GM18867 (cell line): ENCODE results near the gene TMEM156.
"Not testable (repeated sequence)": the region's sequence is repeated elsewhere in the genome, so short reads cannot be mapped to it uniquely, and the experiment has no call there.

Source experiments
- ATAC-seq: cut with Tn5 transposase; IDR thresholded peaks from one replicate; pipeline ENCODE4 v1.9.1; 2021; ENCODE audit warnings: mild to moderate bottlenecking, moderate library complexity; ENCODE audit not compliant: unreplicated experiment

Gene TMEM156

DNA sequence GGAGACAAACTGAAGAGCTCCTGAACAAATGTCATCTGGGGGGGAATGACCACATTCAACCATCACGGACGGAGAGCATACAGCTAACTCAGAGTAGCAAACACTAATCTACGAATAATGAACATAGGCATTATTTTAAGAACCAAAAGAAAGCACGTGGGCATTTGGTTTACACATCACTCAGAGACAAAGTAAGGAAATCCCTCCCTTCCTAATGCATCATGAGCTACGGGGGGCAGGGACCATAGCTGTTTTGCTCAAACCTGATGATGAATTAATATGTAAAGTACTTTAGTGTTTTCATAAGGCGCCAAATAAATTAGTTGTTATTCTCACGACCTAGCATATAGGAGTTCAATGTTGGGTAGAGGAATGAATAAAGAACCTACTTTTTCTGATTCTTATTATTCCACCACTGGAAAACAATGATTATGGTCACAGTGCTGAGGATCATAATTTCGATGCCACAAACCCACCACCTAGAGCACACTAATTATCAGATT is 11.7 kb upstream of the TMEM156 start:
- ATAC-seq = no peak

DNA sequence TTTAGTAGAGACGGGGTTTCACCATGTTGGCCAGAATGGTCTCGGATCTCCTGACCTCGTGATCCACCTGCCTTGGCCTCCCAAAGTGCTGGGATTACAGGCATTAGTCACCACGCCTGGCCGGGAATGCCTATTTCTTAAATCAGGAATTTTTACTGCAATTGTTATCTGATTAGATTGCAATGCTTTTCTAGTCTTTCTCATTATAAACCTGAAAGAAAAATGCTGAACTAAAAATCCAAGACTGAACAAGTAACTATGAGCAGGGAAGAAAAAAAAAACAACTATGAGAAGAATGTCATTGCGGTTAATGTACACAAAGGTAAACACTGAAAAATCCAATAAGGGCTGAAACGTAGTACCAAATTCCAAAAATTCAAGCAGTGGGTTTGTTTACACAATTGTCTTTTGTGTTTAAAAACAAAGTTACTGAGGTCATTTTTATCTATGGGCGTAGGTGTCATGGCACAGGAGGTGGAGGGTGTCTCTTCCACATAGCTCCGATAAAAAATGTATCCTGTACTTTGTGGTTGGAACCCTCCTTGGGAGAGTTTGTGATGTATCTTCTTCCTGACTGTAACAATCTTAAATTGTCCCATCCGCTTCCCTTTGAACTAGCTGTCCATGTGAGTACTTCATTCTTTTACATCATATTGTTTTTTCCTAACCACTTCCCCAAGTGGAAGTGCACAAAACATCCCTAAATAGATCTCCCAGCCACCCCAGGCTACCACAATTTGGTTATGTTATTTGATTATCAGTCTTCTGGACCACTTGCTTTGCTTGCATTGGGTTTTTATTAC is 11.1 kb upstream of the TMEM156 start:
- ATAC-seq = no peak

DNA sequence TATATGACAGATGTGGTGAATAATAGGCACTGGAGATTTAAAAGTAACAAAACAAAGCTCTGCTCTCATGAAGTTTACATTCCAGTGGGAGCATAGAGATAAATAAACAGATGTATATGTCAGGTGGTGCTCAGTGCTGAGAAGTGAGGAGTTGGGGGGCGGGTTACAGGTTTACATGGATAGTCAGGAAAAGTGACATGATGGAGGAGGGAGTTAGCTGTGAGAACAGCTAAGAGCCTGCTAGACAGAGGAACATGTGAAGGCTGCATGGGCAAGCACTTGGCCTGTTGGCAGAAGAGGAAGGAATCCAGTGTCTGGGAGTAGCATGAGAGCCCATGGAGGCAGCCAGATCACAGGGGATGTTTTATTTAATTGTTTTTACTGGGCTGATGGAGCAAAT is 10.2 kb upstream of the TMEM156 start:
- no peak for ATAC-seq

DNA sequence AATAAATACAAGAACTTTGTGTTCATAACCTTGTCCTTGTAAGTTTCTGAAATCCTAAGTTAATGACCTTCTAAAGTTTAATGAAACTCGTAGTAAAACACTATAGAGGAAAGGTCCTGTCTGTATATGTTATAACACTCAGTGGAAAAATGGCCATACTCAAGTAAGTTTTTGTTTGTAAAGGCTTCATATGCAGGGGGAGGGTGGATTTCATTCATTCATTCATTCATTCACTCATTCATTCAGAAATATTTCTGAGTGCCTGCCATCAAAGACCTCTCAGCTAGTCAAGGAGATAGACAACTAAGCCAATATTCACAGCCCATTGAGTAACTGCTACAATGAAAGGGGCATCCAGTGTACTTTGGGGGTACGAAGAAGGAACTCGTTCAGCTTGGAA is 6.9 kb upstream of the TMEM156 start:
- no peak for ATAC-seq

DNA sequence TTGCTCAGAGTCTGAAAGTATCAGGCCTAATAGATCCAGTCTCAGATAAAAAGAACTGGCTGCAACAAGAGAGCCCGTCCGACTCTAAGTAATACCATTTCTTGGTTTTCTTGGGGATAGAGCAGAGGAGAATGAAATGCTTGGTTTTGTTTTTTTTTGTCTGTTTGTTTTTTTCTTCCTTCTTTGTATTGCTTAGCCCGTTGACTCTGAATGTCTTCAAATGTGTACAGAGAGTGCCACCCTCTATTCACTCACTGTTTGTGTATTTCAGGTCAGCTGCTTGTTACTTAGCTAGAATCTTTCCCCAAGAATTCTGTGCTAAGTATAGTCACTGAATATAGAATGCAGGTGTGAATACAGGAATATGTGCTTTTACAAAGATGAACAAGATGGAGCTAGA is 5.7 kb upstream of the TMEM156 start:
- no peak for ATAC-seq

DNA sequence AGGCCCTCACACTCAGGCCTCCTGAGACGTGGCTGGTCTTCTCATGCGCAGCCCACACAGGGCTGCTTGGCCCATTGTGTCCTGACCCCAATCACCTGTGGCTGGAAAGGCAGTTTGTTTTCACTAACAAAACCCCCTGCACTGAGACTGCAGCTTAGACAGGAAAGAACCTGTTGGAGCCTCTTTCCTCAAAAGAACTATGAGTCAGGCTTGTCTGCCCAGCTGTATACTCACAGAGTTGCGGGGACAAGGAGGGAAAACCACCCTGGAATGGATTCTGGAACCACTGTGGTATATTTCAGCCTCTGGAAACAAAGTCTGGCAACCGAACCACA is 5.2 kb upstream of the TMEM156 start:
- ATAC-seq = no peak

DNA sequence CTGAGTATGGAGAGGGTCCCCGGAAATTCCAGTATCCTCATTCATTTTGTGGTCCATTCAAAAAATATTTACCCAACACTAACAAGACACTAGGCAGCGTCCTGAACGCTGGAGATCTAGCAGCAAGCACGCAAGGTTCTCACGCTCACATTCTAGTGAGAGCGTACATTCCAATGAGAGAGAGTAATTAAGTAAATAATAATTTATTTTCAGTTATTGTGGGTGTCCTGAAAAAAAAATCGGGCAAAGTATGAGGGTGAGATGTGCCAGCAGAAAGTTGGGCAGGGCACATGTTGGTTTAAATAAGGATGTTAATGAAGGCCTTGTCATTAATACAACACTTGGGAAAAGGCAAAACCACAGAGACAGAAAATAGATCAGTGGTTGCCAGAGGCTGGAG is 4.0 kb upstream of the TMEM156 start:
- ATAC-seq = no peak

DNA sequence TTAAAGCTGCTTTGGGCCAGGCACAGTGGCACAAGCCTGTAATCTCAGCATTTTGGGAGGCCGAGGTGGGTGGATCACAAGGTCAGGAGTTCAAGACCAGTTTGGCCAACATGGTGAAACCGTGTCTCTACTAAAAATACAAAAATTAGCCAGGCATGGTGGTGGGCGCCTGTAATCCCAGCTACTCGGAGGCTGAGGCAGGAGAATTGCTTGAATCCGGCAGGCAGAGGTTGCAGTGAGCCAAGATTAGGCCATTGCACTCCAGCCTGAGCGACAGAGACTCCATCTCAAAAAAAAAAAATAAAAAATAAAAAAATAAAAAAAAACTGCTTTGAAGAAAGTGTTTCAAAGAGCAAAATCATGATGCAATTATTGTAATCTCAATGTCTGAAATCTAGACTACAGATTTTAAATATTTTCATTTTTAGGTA is 604 bp downstream of the TMEM156 start:
- not testable (repeated sequence) for ATAC-seq

DNA sequence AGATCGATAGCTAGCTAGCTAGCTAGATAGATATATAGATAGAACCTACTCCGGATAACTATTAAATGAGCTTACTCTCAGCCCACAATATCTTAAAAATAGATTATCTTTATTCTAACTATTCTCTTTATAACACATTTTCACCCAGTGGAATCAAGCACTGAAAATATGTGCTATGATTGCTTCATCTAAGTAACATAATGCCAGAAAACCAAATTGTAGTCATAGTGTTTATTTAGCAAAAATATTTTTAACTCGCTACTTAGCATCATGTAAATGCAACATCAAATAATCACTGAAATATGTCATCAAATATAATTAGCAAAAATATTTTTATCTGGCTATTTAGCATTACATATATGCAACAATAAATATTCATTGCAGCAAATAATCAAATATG is 1.5 kb downstream of the TMEM156 start:
- no peak for ATAC-seq

DNA sequence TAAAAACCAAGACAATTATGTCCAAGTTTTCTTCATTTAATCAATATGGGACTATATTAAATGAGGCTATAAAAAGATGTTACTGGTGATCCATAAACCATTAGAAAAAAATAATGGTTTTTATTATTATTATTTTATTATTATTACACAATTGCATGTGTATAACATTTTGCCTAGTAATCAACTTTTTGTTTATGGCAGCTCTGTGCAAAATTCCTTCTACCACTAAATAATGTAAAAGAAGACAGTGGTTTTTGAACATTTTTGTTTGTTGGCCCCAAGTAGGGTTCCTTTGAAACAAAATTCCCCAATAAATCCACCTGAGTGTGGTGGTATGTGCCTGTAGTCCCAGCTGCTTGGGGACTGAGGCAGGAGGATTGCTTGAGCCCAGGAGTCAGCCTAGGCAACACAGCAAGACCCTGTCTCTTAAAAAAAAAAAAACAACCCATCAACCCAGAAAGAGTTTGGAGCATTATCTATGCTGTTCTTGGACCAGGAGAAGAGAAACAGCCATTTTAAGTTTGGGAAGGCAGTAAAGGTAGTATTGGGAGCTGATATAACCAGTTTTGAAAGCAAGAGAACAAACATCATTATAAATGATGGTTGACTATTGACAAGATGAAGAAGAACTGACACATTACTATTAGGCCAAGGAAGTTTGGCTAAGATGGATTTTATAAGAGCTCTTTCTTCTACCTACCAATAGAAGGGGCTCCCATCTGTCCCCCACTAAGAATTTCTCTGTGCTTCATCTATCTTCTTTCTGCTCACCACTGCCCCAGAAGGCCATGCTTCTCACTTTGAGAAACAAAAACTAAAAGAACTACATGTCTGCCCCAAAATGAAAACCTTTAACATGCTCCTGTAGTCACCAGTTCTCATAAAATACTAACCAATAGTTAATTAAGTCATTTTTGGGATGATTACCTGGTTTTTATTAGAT is 2.2 kb downstream of the TMEM156 start:
- ATAC-seq = peak; percentile 36

DNA sequence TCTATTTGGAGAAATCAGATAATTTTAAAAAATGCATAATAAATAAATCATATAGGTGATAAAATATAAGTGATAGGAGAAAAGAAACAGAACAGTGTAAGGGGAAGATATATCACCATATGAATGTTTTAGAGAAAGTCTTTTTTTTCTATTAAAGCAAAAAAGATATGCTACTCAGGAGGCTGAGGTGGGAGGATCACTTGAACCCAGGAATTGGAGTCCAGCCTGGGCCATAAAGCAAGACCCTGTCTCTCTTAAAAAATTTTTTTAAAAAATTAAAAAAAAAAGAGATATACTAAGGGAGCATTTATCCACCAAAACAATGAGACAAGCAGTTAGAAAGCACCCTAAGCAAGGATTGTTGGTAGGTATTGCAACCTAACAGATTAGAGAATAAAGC is 6.1 kb downstream of the TMEM156 start:
- ATAC-seq = no peak

DNA sequence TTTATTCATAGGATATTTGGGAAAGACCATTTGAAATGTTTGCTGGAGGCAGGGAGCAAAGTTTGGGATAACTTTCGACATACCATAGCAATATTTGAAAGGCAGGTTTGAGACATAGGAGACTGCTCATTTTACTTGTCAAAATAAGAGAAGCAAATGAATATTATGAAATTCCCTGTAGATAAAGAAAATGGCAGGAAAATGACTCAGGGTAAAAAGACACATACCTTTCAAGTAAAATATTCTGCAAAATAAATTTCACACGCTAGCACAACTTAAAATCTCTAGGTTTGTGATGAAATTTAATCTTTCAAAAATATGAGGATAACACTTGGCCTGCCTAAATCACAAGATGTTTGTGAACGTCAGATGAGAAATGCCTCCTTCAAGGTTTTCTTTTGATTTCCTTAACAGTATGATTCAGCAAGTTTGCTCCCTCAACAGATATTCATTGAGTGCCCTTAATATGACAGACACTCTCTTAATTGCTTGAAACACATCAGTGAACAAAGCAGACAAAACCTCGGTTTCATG is 6.6 kb downstream of the TMEM156 start:
- no peak for ATAC-seq

DNA sequence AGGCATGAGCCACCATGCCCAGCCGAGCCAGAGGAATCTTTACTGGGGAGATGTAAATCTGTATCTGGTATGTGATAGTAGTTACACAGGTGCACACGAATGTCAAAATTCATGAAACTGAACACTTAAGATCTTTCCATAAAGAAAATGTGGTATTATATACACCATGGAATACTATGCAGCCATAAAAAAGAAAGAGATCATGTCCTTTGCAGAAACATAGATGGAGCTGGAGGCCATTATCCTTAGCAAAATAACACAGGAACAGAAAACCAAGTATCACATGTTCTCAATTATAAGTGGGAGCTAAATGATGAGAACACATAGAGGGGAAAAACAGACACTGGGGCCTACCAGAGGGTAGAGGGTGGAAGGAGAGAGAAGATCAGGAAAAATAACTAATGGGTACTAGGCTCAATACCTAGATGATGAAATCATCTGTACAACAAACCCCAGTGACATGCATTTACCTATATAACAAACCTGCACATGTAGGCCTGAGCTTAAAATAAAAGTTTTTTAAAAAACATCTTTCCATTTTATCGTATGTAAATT is 7.8 kb downstream of the TMEM156 start:
- no peak for ATAC-seq

DNA sequence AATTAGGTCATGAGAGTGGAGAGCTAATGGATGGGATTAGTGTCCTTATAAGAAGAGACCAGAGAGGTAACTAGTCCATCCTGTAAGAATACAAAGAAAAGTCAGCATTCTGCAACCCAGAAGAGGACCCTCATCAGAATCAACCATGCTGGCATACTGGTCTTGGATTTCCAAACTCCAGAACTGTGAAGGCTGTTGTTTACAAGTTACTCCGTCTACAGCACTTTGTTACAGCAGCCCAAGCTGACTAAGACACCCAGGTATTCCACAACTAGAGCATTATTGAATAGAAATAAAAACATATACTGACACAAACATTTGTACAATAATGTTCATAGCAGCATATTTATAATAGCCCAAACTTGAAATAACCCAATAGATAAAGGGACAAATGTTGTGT is 9.2 kb downstream of the TMEM156 start:
- no peak for ATAC-seq

DNA sequence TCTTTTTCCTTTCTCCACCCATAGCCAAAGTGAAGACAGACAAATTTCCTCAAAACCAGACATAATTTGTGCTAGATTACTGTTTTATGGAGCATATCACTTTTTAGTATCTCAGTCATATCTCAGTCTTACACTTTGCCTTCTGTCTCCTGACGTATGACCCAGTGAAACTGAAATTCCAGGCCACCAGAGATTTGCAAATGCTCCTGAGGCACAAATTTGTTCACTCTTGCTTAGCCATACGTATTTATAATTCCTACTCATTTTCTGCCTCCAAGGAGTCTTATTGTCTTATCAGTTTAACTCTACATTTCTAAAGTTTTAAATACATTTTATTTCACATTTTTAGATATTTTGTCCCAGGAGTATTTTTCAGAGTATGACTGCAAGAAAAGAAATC is 10.0 kb downstream of the TMEM156 start:
- no peak for ATAC-seq

DNA sequence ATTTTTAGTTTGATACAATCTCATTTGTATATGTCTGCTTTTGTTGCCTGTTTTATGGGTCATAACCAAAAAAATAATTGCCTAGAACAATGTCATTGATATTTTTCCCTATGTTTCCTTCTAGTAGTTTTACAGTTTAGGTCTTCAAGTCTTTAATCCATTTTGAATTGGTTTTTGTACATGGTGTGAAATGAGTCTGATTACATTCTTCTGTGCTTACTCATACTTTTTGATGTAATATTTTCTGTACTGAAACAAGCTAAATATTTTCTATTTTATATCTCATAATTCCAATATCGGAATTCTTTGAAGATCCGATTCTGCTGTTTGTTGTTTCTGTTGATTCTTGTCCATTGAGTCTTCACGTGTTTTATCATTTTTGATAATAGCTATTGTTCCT is 10.6 kb downstream of the TMEM156 start:
- no peak for ATAC-seq

DNA sequence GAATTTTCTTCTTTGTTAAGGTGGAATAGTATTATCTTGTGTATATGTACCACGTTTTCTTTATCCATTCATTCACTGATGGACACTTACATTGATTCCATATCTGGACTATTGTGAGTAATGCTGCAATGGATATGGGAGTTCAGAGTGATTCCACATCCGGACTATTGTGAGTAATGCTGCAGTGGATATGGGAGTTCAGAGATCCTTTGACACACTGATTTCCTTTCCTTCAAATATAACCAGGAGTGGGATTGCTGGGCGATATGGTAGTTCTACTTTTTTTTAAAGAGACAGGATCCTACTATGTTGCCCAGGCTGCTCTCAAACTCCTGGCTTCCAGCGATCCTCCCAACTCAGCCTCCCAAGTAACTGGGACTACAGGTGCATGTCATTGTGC is 12.1 kb downstream of the TMEM156 start:
- ATAC-seq = no peak

DNA sequence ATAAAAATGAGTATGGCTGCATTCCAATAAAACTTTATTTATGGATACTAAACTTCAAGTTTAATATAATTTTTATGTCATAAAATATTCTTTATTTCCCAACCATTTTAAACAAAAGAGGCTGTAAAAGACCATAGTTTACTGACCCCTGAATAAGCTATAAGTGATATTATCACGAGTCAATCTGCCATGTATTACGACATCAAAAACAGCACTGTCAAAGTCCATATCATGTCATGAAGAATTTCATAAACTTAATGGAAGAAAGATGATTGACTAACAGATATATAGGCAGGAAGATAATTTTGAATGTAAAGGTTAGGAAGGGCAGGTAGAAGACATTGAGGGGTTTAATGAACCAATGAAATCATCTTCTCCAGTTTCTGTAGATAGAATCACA is 18.2 kb downstream of the TMEM156 start:
- ATAC-seq = no peak

DNA sequence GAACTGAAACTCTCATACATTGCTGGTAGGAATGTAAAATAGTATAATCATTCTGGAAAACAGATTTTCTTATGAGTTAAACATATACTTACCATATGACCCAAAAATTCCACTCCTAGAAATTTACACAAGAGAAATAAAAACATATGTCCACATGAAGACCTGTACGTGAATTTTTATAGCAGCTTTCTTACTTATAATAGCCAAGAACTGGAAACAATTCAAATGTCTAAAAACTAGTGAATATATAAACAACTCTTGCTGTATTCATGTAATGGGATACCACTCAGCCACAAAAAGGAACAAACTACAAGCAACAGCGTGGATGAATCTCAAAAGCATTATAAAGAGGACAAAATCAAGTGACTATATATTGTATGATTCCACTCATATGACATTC is 27.5 kb downstream of the TMEM156 start:
- no peak for ATAC-seq

DNA sequence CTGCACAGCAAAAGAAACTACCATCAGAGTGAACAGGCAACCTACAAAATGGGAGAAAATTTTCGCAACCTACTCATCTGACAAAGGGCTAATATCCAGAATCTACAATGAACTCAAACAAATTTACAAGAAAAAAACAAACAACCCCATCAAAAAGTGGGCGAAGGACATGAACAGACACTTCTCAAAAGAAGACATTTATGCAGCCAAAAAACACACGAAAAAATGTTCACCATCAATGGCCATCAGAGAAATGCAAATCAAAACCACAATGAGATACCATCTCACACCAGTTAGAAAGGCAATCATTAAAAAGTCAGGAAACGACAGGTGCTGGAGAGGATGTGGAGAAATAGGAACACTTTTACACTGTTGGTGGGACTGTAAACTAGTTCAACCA is 30.2 kb downstream of the TMEM156 start:
- not testable (repeated sequence) for ATAC-seq

DNA sequence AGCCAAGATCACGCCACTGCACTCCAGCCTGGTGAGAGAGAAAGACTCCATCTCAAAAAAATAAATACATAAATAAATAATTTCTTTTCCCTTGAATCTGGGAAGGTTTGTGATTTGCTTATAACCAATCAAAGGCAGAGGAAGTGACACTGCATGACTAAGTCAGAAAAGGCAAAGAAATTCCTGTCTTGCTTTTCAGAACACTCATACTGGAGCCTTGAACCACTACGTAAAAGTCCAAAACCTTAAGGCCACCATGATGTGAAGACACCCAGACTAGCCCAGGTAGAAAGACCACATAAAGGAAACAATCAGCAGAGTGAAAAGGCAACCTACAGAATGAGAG is 36.6 kb downstream of the TMEM156 start:
- ATAC-seq = no peak

DNA sequence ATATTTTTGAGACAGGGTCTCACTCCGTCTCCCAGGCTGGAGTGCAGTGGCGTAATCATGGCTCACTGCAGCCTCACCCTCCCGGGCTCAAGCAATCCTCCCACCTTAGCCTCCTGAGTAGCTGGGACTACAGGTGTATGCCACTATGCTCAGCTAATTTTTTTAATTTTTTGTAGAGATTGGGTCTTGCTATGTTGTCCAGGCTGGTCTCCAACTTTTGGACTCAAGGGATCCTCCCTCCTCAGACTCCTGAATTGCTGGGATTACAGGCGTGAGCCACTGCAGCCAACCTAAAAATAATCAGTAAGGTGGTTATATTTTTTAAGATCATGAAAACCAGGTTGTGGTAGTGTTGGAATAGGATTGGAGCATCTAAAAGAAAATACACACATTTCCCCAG is 38.1 kb downstream of the TMEM156 start:
- ATAC-seq = no peak
